Measurements from ENCODE around the gene PBX4.

PBX4 gene

DNA sequence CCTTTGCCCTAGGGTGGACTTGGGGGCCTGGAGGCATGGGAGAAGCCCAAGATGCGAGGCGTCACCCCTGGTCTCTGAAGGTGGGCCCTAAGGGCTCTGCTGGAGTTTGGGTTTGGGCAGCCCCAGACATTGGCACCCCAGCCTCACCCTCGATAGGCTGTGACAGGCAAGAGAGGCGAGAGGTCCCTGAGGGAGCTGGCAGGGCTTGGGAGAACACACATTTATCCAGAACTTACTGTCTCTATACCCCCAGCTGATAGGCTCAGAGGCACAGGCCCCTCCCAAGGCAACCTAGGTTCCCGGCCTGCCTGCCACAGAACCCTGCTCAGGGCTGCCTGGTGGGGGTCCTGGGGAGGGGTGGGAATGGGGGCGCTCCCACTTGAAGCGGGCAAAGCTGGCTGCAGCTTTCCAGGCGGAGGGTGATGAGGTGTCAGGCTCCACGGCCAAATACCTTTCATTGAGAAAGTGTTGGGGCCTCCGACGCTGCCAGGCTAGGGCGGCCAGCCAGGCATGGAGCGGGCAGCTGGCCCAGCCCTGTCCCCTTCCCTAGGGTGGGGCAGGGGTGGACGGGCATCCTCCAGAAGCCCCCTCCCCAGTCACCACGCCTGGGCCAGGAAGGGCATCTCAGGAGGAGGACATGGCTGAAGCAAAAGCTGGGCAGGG, 70.7 kb downstream of the PBX4 start:
- DNase-seq (ENCODE audit: extremely low read depth, insufficient read length), result no peak
- Histone ChIP-seq H3K27me3 (replicated peaks; ENCODE audit: control insufficient read depth, insufficient read depth, low read length) (no peaks in the 10 kb centered on the region), H3K36me3 (ENCODE audit: control insufficient read depth, insufficient read depth, low read length) (no peaks in the 10 kb centered on the region), H3K4me3 (replicated peaks; ENCODE audit: low read depth, low read length) (no peak overlapping the region)
- TF ChIP-seq, protein P1, sequence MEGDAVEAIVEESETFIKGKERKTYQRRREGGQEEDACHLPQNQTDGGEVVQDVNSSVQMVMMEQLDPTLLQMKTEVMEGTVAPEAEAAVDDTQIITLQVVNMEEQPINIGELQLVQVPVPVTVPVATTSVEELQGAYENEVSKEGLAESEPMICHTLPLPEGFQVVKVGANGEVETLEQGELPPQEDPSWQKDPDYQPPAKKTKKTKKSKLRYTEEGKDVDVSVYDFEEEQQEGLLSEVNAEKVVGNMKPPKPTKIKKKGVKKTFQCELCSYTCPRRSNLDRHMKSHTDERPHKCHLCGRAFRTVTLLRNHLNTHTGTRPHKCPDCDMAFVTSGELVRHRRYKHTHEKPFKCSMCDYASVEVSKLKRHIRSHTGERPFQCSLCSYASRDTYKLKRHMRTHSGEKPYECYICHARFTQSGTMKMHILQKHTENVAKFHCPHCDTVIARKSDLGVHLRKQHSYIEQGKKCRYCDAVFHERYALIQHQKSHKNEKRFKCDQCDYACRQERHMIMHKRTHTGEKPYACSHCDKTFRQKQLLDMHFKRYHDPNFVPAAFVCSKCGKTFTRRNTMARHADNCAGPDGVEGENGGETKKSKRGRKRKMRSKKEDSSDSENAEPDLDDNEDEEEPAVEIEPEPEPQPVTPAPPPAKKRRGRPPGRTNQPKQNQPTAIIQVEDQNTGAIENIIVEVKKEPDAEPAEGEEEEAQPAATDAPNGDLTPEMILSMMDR (IDR thresholded peaks at IDR 0.05; ENCODE audit: insufficient read depth, low read length, poor library complexity, severe bottlenecking), result no peak

DNA sequence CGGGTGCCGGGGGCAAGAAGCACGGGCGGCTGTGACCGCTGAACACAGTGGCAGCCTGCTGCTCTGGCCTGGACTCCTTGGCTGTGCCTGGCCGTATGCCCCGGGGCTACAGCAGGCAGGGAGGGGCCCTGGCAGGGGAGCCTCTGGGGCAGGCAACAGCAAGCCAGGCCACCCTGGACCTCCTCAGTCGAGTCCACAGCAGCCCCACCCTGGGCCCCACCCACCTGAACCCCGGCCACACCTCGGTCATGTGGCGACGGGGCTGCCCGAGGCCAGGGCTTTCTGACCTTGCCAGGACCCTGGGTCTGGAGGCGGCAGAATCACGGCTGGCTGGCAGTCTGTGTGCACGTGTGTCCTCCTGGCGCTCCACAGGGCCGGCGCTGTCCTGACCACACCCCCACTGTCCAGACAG, 71.7 kb downstream of the PBX4 start:
- TF ChIP-seq, protein P1 (IDR thresholded peaks at IDR 0.05; ENCODE audit: insufficient read depth, low read length, poor library complexity, severe bottlenecking), result no peak
- no peak overlapping the region for H3K4me3 ChIP-seq (replicated peaks; ENCODE audit: low read depth, low read length)
- H3K27me3 ChIP-seq (replicated peaks; ENCODE audit: control insufficient read depth, insufficient read depth, low read length), result no peaks in the 10 kb centered on the region
- DNase-seq (ENCODE audit: extremely low read depth, insufficient read length), result no peak
- no peaks in the 10 kb centered on the region for H3K36me3 ChIP-seq (ENCODE audit: control insufficient read depth, insufficient read depth, low read length)

DNA sequence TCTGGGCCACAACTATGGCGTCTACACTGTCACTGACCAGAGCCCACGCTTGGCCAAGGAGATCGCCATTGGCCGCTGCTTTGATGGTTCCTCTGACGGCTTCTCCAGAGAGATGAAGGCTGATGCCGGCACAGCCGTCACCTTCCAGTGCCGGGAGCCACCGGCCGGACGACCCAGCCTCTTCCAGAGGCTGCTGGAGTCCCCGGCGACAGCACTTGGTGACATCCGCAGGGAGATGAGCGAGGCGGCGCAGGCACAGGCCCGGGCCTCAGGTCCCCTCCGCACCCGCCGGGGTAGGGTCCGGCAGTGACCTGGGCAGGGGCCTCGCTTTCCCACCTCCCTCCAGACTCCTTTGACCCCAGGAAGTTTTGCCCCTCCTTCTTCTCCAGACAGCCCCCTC, 72.8 kb downstream of the PBX4 start:
- TF ChIP-seq, protein P1 (IDR thresholded peaks at IDR 0.05; ENCODE audit: insufficient read depth, low read length, poor library complexity, severe bottlenecking), result no peak
- Histone ChIP-seq H3K4me3 (replicated peaks; ENCODE audit: low read depth, low read length) (no peak overlapping the region), H3K36me3 (ENCODE audit: control insufficient read depth, insufficient read depth, low read length) (no peaks in the 10 kb centered on the region), H3K27me3 (replicated peaks; ENCODE audit: control insufficient read depth, insufficient read depth, low read length) (no peaks in the 10 kb centered on the region)
- no peak for DNase-seq (ENCODE audit: extremely low read depth, insufficient read length)

DNA sequence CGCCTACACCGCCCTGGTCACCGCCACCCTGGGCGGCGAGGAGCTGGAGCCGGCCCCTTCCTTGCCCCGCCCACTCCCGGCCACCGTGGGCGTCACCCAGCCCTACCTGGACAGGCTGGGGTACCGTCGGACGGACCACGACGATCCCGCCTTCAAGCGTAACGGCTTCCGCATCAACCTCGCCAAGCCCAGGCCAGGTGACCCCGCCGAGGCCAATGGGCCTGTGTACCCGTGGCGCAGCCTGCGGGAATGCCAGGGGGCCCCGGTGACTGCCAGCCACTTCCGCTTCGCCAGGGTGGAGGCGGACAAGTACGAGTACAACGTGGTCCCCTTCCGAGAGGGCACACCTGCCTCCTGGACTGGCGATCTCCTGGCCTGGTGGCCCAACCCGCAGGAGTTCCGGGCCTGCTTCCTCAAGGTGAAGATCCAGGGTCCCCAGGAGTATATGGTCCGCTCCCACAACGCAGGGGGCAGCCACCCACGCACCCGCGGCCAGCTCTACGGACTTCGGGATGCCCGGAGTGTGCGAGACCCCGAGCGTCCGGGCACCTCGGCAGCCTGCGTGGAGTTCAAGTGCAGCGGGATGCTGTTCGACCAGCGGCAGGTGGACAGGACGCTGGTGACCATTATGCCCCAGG, 73.4 kb downstream of the PBX4 start:
- TF ChIP-seq, protein P1 (IDR thresholded peaks at IDR 0.05; ENCODE audit: insufficient read depth, low read length, poor library complexity, severe bottlenecking), result no peak
- Histone ChIP-seq H3K36me3 (ENCODE audit: control insufficient read depth, insufficient read depth, low read length) (no peaks in the 10 kb centered on the region), H3K27me3 (replicated peaks; ENCODE audit: control insufficient read depth, insufficient read depth, low read length) (no peaks in the 10 kb centered on the region), H3K4me3 (replicated peaks; ENCODE audit: low read depth, low read length) (no peak overlapping the region)
- DNase-seq (ENCODE audit: extremely low read depth, insufficient read length), result no peak

DNA sequence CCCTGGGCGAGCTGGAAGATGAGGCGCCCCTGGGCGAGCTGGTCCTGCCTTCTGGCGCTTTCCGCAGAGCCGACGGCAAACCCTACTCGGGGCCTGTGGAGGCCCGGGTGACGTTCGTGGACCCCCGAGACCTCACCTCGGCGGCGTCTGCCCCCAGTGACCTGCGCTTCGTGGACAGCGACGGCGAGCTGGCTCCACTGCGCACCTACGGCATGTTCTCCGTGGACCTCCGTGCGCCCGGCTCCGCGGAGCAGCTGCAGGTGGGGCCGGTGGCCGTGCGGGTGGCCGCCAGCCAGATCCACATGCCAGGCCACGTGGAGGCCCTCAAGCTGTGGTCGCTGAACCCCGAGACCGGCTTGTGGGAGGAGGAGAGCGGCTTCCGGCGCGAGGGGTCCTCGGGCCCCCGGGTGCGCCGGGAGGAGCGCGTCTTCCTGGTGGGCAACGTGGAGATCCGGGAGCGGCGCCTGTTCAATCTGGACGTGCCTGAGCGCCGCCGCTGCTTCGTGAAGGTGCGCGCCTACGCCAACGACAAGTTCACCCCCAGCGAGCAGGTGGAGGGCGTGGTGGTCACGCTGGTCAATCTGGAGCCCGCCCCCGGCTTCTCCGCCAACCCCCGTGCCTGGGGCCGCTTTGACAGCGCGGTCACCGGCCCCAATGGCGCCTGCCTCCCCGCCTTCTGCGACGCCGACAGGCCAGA, 74.1 kb downstream of the PBX4 start:
- Histone ChIP-seq H3K4me3 (replicated peaks; ENCODE audit: low read depth, low read length) (no peak overlapping the region), H3K36me3 (ENCODE audit: control insufficient read depth, insufficient read depth, low read length) (no peaks in the 10 kb centered on the region), H3K27me3 (replicated peaks; ENCODE audit: control insufficient read depth, insufficient read depth, low read length) (no peaks in the 10 kb centered on the region)
- TF ChIP-seq, protein P1 (IDR thresholded peaks at IDR 0.05; ENCODE audit: insufficient read depth, low read length, poor library complexity, severe bottlenecking), result no peak
- no peak for DNase-seq (ENCODE audit: extremely low read depth, insufficient read length)
